Middle frontal gyrus (tissue), 1 donor: ENCODE data around the gene HK3.
"Not testable (repeated sequence)": the region's sequence is repeated elsewhere in the genome, so short reads cannot be mapped to it uniquely, and the experiment has no call there.

Experiments used
- DNase-seq: peaks from one replicate; pipeline ENCODE4 v3.0.0-alpha.2; 2015; ENCODE audit warnings: low spot score; ENCODE audit errors: extremely low spot score

Gene HK3

GRCh38 chr5:176883700-176884570 is 15.2 kb downstream of the HK3 start:
- no peak for DNase-seq

- DNase-seq = no peak
Observed at GRCh38 chr5:176882567-176882903, 16.6 kb downstream of the HK3 start.

- DNase-seq = no peak
Observed at GRCh38 chr5:176881816-176882566, 17.2 kb downstream of the HK3 start.

- no peak for DNase-seq
Observed at GRCh38 chr5:176881021-176881749, 18.0 kb downstream of the HK3 start.

- no peak for DNase-seq
Observed at GRCh38 chr5:176880366-176881020, 18.7 kb downstream of the HK3 start.

- no peak for DNase-seq
Observed at GRCh38 chr5:176879663-176880361, 19.3 kb downstream of the HK3 start.

- no peak for DNase-seq
Observed at GRCh38 chr5:176878906-176879662, 20.1 kb downstream of the HK3 start.

GRCh38 chr5:176878463-176878862 is 20.7 kb downstream of the HK3 start:
- DNase-seq = no peak

- no peak for DNase-seq
Observed at GRCh38 chr5:176877793-176878331, 21.3 kb downstream of the HK3 start.

- DNase-seq = no peak
Observed at GRCh38 chr5:176876506-176877431, 22.4 kb downstream of the HK3 start.

- no peak for DNase-seq
Observed at GRCh38 chr5:176875783-176876505, 23.2 kb downstream of the HK3 start.

- DNase-seq = no peak
Observed at GRCh38 chr5:176875014-176875550, 24.1 kb downstream of the HK3 start.

- DNase-seq = no peak
Observed at GRCh38 chr5:176874198-176874780, 24.9 kb downstream of the HK3 start.

- no peak for DNase-seq
Observed at GRCh38 chr5:176873541-176874172, 25.5 kb downstream of the HK3 start.

GRCh38 chr5:176873011-176873410 is 26.1 kb downstream of the HK3 start:
- DNase-seq = not testable (repeated sequence)

GRCh38 chr5:176872586-176872985 is 26.6 kb downstream of the HK3 start:
- DNase-seq = not testable (repeated sequence)

GRCh38 chr5:176870644-176871043 is 28.5 kb downstream of the HK3 start:
- DNase-seq = not testable (repeated sequence)
